ENCODE measurements around the gene RAVER2.
"Not testable (repeated sequence)": the region's sequence is repeated elsewhere in the genome, so short reads cannot be mapped to it uniquely, and the experiment has no call there.

RAVER2 gene

GRCh38 chr1:64744492-64745180, at the start of gene RAVER2:
RAVER2 (plus strand) TSS chr1:64745075; CDS start chr1:64745173, 98 bp downstream.
- DNase-seq: peak; percentile 50 to 61

- no peak for DNase-seq
Observed at GRCh38 chr1:64696879-64697278, 48.0 kb upstream of the RAVER2 start.

- no peak for DNase-seq
Observed at GRCh38 chr1:64699327-64699726, 45.5 kb upstream of the RAVER2 start.

GRCh38 chr1:64701071-64701470, 43.8 kb upstream of the RAVER2 start:
- no peak for DNase-seq

- DNase-seq: no peak
Observed at GRCh38 chr1:64701886-64702285, 43.0 kb upstream of the RAVER2 start.

GRCh38 chr1:64702670-64703069, 42.2 kb upstream of the RAVER2 start:
- DNase-seq: not testable (repeated sequence)

- DNase-seq: no peak
Observed at GRCh38 chr1:64703600-64703999, 41.3 kb upstream of the RAVER2 start.

- no peak for DNase-seq
Observed at GRCh38 chr1:64705591-64705990, 39.3 kb upstream of the RAVER2 start.

GRCh38 chr1:64711266-64711665, 33.6 kb upstream of the RAVER2 start:
- no peak for DNase-seq

- DNase-seq: no peak
Observed at GRCh38 chr1:64712049-64712448, 32.8 kb upstream of the RAVER2 start.

- peak in 1 of 2 experiments; percentile 20 for DNase-seq
Observed at GRCh38 chr1:64715186-64715585, 29.7 kb upstream of the RAVER2 start.

- no peak for DNase-seq
Observed at GRCh38 chr1:64721135-64721534, 23.7 kb upstream of the RAVER2 start.

- no peak for DNase-seq
Observed at GRCh38 chr1:64721576-64722145, 23.2 kb upstream of the RAVER2 start.

GRCh38 chr1:64727861-64728260, 17.0 kb upstream of the RAVER2 start:
- no peak for DNase-seq

- DNase-seq: no peak
Observed at GRCh38 chr1:64733581-64734286, 11.1 kb upstream of the RAVER2 start.

- DNase-seq: no peak
Observed at GRCh38 chr1:64734287-64734652, 10.6 kb upstream of the RAVER2 start.

GRCh38 chr1:64740687-64741086, 4.2 kb upstream of the RAVER2 start:
- not testable (repeated sequence) for DNase-seq

- peak in 1 of 2 experiments; percentile 41 for DNase-seq
Observed at GRCh38 chr1:64743954-64744491, 852 bp upstream of the RAVER2 start.

GRCh38 chr1:64745181-64745985, 508 bp downstream of the RAVER2 start:
- peak in 1 of 2 experiments; percentile 58 for DNase-seq

GRCh38 chr1:64745986-64746940, 1.4 kb downstream of the RAVER2 start:
- DNase-seq: peak in 1 of 2 experiments; percentile 23

- no peak for DNase-seq
Observed at GRCh38 chr1:64748222-64748621, 3.3 kb downstream of the RAVER2 start.

- no peak for DNase-seq
Observed at GRCh38 chr1:64748706-64749105, 3.8 kb downstream of the RAVER2 start.
